ENCODE results near the gene PARP9.

The PARP9 gene

DNA sequence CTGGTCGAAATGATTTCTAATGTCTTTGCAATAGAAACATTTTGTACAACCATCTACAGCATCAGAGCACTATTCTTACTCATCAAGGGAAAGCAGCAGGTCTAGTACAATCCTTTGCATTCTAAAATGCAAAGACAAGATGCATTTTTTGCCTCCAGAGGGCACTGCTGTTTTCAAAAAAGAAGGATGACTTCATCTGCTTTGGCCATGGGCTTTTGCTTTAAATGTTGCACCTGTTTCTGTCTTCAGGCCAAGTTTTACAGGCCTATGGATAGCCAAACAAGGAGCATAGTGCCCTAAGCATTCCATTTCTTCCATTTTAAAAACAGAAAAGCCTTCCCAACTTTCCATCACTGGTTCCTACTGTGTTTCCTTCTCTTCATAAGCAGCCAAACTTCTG is 3.4 kb downstream of the PARP9 start:
- Histone ChIP-seq H3K36me3 (peaks cover 44% of the 10 kb centered on the region), H3K4me1 (ENCODE audit: control insufficient read depth in 1 of 2, insufficient read depth in 1 of 2, low read depth in 1 of 2, low read length in 1 of 2) (peaks cover 22 to 26% of the 10 kb centered on the region in 2 experiments), H3K27me3 (no peaks in the 10 kb centered on the region), H3K4me3 (ENCODE audit: low read depth in 1 of 2, low read length in 1 of 2) (no peak overlapping the region), H3K27ac (peak overlapping the region; percentile 9), H3K9me3 (no peaks in the 10 kb centered on the region)
- TF ChIP-seq, protein P1, sequence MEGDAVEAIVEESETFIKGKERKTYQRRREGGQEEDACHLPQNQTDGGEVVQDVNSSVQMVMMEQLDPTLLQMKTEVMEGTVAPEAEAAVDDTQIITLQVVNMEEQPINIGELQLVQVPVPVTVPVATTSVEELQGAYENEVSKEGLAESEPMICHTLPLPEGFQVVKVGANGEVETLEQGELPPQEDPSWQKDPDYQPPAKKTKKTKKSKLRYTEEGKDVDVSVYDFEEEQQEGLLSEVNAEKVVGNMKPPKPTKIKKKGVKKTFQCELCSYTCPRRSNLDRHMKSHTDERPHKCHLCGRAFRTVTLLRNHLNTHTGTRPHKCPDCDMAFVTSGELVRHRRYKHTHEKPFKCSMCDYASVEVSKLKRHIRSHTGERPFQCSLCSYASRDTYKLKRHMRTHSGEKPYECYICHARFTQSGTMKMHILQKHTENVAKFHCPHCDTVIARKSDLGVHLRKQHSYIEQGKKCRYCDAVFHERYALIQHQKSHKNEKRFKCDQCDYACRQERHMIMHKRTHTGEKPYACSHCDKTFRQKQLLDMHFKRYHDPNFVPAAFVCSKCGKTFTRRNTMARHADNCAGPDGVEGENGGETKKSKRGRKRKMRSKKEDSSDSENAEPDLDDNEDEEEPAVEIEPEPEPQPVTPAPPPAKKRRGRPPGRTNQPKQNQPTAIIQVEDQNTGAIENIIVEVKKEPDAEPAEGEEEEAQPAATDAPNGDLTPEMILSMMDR (IDR thresholded peaks at IDR 0.05), result no peak

DNA sequence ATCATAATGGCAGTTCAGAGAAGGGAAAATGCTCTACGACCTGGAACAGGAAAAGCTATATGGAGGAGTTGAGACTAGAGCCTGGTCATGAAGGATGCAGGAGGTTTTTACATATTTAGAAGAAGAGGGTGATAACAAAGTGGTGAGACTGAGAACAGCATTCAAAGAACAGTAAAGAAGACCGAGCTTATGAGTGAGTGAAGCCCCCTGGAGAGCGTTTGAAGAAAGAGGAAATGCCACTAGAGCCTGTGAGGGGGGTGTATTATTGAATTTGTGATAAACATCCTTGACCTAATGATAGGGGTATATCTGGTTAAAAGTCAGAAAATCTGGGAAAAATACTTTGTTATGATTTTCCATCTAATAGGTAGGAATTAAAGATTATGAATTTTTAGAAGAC is 4.2 kb downstream of the PARP9 start:
- no peaks in the 10 kb centered on the region for H3K27me3 ChIP-seq
- H3K4me1 ChIP-seq (ENCODE audit: control insufficient read depth in 1 of 2, insufficient read depth in 1 of 2, low read depth in 1 of 2, low read length in 1 of 2), result peaks cover 14 to 20% of the 10 kb centered on the region in 2 experiments
- H3K27ac ChIP-seq, result no peak overlapping the region
- H3K9me3 ChIP-seq, result no peaks in the 10 kb centered on the region
- TF ChIP-seq, protein P1 (IDR thresholded peaks at IDR 0.05), result no peak
- no peak overlapping the region for H3K4me3 ChIP-seq (ENCODE audit: low read depth in 1 of 2, low read length in 1 of 2)
- peaks cover 50% of the 10 kb centered on the region for H3K36me3 ChIP-seq

DNA sequence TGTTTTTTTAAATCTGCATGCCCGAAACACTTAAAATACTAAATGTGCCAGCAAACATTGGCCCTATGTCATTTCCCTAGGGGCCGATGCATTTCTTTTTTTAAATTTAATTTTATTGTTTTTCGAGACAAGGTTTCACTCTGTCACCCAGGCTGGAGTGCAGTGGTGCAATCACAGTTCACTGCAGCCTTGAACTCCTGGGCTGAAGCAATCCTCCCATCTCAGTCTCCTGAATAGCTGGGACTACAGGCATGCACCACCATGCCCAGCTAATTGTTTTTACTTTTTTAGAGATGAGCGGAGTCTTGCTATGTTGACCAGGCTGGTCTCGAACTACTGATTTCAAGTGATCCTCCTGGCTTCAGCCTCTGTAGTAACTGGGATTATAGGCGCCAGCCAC is 5.5 kb downstream of the PARP9 start:
- Histone ChIP-seq H3K4me1 (ENCODE audit: control insufficient read depth in 1 of 2, insufficient read depth in 1 of 2, low read depth in 1 of 2, low read length in 1 of 2) (peaks cover 10 to 11% of the 10 kb centered on the region in 2 experiments), H3K4me3 (ENCODE audit: low read depth in 1 of 2, low read length in 1 of 2) (no peak overlapping the region), H3K27me3 (no peaks in the 10 kb centered on the region), H3K27ac (no peak overlapping the region), H3K36me3 (peaks cover 63% of the 10 kb centered on the region), H3K9me3 (no peaks in the 10 kb centered on the region)
- TF ChIP-seq, protein P1 (IDR thresholded peaks at IDR 0.05), result no peak

DNA sequence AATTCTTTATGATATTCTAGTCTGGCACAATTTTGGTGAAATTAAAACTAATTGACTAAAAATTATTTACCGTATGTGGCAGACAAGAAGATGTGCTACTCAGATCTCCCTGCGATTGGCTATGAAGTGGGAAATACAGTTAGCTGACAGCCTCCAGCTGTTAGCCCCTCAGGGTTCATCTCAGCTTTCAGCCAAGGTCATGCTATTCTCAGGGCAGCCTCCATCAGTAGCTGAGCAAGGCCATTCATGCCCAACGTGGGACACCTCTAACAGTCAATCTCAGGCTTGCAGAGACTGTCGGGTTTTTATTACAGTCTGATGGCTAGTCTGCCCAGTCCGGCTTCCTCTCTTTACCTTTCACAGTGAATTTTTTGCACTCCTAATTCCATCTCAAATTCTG is 6.7 kb downstream of the PARP9 start:
- Histone ChIP-seq H3K36me3 (peaks cover 76% of the 10 kb centered on the region), H3K4me3 (ENCODE audit: low read depth in 1 of 2, low read length in 1 of 2) (no peak overlapping the region), H3K9me3 (no peaks in the 10 kb centered on the region), H3K27me3 (no peaks in the 10 kb centered on the region), H3K4me1 (ENCODE audit: control insufficient read depth in 1 of 2, insufficient read depth in 1 of 2, low read depth in 1 of 2, low read length in 1 of 2) (no peaks in the 10 kb centered on the region), H3K27ac (no peak overlapping the region)
- TF ChIP-seq, protein P1 (IDR thresholded peaks at IDR 0.05), result no peak

DNA sequence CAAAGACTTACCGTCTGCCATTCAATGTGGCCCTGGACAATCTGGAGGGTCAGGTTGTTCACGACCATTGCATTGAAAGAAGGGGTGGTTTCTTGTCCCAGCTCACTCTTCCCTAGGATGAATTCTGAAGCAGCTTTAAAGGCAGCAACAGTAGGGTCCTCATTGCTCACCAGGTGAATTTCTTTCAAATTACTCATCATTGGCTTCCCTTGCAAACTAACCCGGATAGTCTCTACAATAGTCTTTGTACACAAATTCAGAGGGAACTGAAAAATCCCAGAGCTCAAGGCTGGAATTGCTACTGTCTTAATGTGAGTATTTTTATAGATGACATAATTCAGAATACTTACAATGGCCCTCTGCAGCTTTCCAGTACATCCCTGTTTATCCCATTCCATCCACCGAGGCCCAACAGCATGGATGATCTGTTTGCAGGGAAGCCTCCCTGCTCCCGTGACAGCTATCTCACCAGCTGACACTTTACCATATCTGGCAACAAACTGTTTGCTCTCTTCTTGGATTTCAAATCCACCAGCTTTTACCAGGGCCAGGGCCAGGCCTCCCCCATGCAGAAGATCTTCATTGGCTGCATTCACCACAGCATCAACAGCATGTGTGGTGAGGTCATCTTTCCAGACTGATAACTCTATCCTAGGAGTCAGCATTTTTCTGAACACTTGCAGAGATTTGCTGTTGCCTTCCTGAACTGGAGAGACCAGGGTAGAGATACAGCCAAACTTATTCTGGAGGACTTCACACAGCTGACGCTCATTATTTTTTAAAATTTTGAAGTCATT is 8.6 kb downstream of the PARP9 start:
- no peak overlapping the region for H3K4me3 ChIP-seq (ENCODE audit: low read depth in 1 of 2, low read length in 1 of 2)
- no peaks in the 10 kb centered on the region for H3K27me3 ChIP-seq
- no peaks in the 10 kb centered on the region for H3K4me1 ChIP-seq (ENCODE audit: control insufficient read depth in 1 of 2, insufficient read depth in 1 of 2, low read depth in 1 of 2, low read length in 1 of 2)
- peaks cover 94% of the 10 kb centered on the region for H3K36me3 ChIP-seq
- no peak overlapping the region for H3K27ac ChIP-seq
- peaks cover 4% of the 10 kb centered on the region for H3K9me3 ChIP-seq
- TF ChIP-seq, protein P1 (IDR thresholded peaks at IDR 0.05), result no peak

All from neutrophil (primary cell).